CD4-positive, alpha-beta T cell (primary cell): ENCODE measurements around the gene BCKDHB. TPM values are rescaled to one million over a fixed set of nuclear protein-coding genes. Genes with fewer than 3 reads are reported as not detected.

Experiments
- ATAC-seq: fragments of 200-7000 bp; cut with Tn5 transposase; one replicate; pipeline ENCODE4 v1.10.0; 2022; ENCODE audit warnings: mild to moderate bottlenecking; ENCODE audit not compliant: poor library complexity
- CTCF ChIA-PET: fragments of 350-600 bp; sonication (Branson Sonifier 250); formaldehyde crosslinking; loops from one replicate; lab custom pipeline; 2021; ENCODE audit warnings: antibody characterized with exemption, inconsistent platforms; lab: Charles Lee
- POLR2A ChIA-PET: fragments of 350-600 bp; sonication (Branson Sonifier 250); formaldehyde crosslinking; loops from one replicate; lab custom pipeline; 2021; ENCODE audit warnings: antibody characterized with exemption, inconsistent platforms; lab: Charles Lee
- DNase-seq, 14 experiments: peaks; one replicate each; pipeline ENCODE4 v3.0.0-alpha.2; 2013 to 2020; ENCODE audit warnings: mixed read lengths in 2 of 14
- H3K27ac ChIP-seq, 2 donors: one replicate each; pipeline versions ENCODE4 v1.5.1 to v1.7.0; 2013; ENCODE audit warnings: low read length in 2 of 2, low read depth in 1 of 2, mild to moderate bottlenecking in 1 of 2
- H3K27me3 ChIP-seq, 2 experiments: 1 replicate in 1 of 2; 2 replicates in 1 of 2; pipeline versions ENCODE4 v1.6.1 to v1.7.0; 2013; ENCODE audit warnings: low read length in 2 of 2, control low read depth in 1 of 2, mild to moderate bottlenecking in 1 of 2, moderate library complexity in 1 of 2; ENCODE audit not compliant: insufficient read depth in 2 of 2, control insufficient read depth in 1 of 2
- H3K36me3 ChIP-seq: one replicate; pipeline ENCODE4 v1.6.1; 2013; ENCODE audit warnings: low read length, control low read depth; ENCODE audit not compliant: insufficient read depth
- H3K4me1 ChIP-seq: one replicate; pipeline ENCODE4 v1.6.1; 2013; ENCODE audit warnings: low read length, control low read depth; ENCODE audit not compliant: insufficient read depth
- H3K4me3 ChIP-seq: one replicate; pipeline ENCODE4 v1.5.1; 2013; ENCODE audit warnings: mild to moderate bottlenecking, low read length, moderate library complexity
- H3K9me3 ChIP-seq, 2 experiments: 1 replicate in 1 of 2; 2 replicates in 1 of 2; pipeline versions ENCODE4 v1.6.1 to v1.7.0; 2013; ENCODE audit warnings: low read length in 2 of 2, mild to moderate bottlenecking in 2 of 2, control low read depth in 1 of 2, moderate library complexity in 1 of 2; ENCODE audit not compliant: control insufficient read depth in 1 of 2, insufficient read depth in 1 of 2
- H3K27ac Mint-ChIP-seq: one replicate; pipeline ENCODE4 v1.8.0; 2020; ENCODE audit warnings: mixed read lengths
- H3K27me3 Mint-ChIP-seq: one replicate; pipeline ENCODE4 v1.8.0; 2021; ENCODE audit warnings: mixed read lengths
- H3K36me3 Mint-ChIP-seq: one replicate; pipeline ENCODE4 v1.8.0; 2021; ENCODE audit warnings: low read depth, mixed read lengths
- H3K4me1 Mint-ChIP-seq: one replicate; pipeline ENCODE4 v1.8.0; 2021; ENCODE audit warnings: low read depth, mixed read lengths
- H3K4me3 Mint-ChIP-seq: one replicate; pipeline ENCODE4 v1.8.0; 2020; ENCODE audit warnings: mild to moderate bottlenecking, mixed read lengths
- H3K9me3 Mint-ChIP-seq: one replicate; pipeline ENCODE4 v1.8.0; 2020; ENCODE audit warnings: mixed read lengths
- intact Hi-C, 2 experiments: fragments of 100-400 bp; cut with DNase I in 1 of 2; cut with micrococcal nuclease in 1 of 2; formaldehyde crosslinking; loops; one replicate each; pipeline versions ENCODE4 v1.15.1 to v1.9.0; 2023 to 2025; cut with DNase I, micrococcal nuclease
- total RNA-seq, 174 experiments: library from RNA in 2 of 174; stranded (reverse) in 2 of 174; gene quantifications; one replicate each; pipeline ENCODE4 v1.2.3 and lab custom pipeline; 2021 to 2026
- TF ChIP-seq, protein P1 (sequence below): fragments of 200-600 bp; IDR thresholded peaks from one replicate; pipeline ENCODE4 v1.8.0; 2022; ENCODE audit warnings: antibody characterized with exemption, mild to moderate bottlenecking

The BCKDHB gene
- total RNA-seq, 2 experiments from 2014 or later, result 7.8 to 8.1 TPM

DNA sequence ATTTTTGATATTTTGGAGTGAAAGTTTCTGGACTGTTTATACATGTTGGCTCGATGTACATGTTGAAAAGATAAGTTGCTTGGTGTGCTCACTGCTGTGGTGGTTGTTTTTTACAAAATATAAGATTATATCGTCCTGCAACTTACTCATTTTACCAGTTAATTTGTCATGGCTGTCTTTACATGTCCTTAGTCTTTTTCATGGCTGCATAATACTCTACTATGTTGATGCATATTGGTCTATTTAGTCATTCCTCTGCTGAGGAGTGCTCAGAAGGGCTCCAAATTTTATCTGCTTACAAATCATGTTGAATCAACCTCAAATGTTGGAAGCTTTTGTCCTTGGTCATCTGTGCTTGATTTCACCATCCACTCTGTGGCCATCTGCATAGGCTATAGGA, 164.6 kb downstream of the BCKDHB start:
- no peaks in the 10 kb centered on the region for H3K4me1 Mint-ChIP-seq
- no peak overlapping the region for H3K27ac ChIP-seq
- no peak for ATAC-seq
- intact Hi-C loops, result no loop called here
- H3K27me3 Mint-ChIP-seq, result no peaks in the 10 kb centered on the region
- H3K4me1 ChIP-seq, result no peaks in the 10 kb centered on the region
- no peaks in the 10 kb centered on the region for H3K36me3 ChIP-seq
- H3K9me3 ChIP-seq, result no peaks in the 10 kb centered on the region
- ChIA-PET CTCF (no interaction called here), POLR2A (no interaction called here)
- no peak for DNase-seq
- TF ChIP-seq, protein P1, sequence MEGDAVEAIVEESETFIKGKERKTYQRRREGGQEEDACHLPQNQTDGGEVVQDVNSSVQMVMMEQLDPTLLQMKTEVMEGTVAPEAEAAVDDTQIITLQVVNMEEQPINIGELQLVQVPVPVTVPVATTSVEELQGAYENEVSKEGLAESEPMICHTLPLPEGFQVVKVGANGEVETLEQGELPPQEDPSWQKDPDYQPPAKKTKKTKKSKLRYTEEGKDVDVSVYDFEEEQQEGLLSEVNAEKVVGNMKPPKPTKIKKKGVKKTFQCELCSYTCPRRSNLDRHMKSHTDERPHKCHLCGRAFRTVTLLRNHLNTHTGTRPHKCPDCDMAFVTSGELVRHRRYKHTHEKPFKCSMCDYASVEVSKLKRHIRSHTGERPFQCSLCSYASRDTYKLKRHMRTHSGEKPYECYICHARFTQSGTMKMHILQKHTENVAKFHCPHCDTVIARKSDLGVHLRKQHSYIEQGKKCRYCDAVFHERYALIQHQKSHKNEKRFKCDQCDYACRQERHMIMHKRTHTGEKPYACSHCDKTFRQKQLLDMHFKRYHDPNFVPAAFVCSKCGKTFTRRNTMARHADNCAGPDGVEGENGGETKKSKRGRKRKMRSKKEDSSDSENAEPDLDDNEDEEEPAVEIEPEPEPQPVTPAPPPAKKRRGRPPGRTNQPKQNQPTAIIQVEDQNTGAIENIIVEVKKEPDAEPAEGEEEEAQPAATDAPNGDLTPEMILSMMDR, result no peak
- H3K36me3 Mint-ChIP-seq, result no peaks in the 10 kb centered on the region
- H3K9me3 Mint-ChIP-seq, result peaks cover 3% of the 10 kb centered on the region
- no peak overlapping the region for H3K4me3 Mint-ChIP-seq
- no peaks in the 10 kb centered on the region for H3K27me3 ChIP-seq
- no peak overlapping the region for H3K27ac Mint-ChIP-seq
- no peak overlapping the region for H3K4me3 ChIP-seq

DNA sequence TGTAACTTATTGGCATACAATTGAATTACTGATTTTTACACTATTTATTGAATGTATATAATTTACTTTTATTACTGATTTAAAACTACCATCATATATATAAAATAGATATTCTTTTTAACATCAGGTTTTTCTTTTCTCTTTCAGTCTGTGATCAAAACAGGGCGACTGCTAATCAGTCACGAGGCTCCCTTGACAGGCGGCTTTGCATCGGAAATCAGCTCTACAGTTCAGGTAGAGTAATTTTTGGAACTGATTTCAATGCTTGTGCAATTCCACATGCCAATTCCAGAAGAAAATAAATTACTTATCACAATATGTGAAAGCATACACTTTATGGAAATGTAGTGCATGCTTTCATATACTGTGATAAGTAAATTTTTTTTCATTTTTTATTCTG, 166.5 kb downstream of the BCKDHB start:
- H3K27me3 ChIP-seq, result no peaks in the 10 kb centered on the region
- no peaks in the 10 kb centered on the region for H3K36me3 ChIP-seq
- ATAC-seq (no peak), DNase-seq (no peak)
- Mint-ChIP-seq H3K36me3 (no peaks in the 10 kb centered on the region), H3K27ac (no peak overlapping the region), H3K27me3 (no peaks in the 10 kb centered on the region), H3K4me1 (no peaks in the 10 kb centered on the region), H3K9me3 (peaks cover 3% of the 10 kb centered on the region), H3K4me3 (no peak overlapping the region)
- no peaks in the 10 kb centered on the region for H3K9me3 ChIP-seq
- CTCF ChIA-PET, result no interaction called here
- TF ChIP-seq, protein P1, result no peak
- H3K4me3 ChIP-seq, result no peak overlapping the region
- intact Hi-C loops, result no loop called here
- no peak overlapping the region for H3K27ac ChIP-seq
- no peaks in the 10 kb centered on the region for H3K4me1 ChIP-seq
- POLR2A ChIA-PET, result no interaction called here

DNA sequence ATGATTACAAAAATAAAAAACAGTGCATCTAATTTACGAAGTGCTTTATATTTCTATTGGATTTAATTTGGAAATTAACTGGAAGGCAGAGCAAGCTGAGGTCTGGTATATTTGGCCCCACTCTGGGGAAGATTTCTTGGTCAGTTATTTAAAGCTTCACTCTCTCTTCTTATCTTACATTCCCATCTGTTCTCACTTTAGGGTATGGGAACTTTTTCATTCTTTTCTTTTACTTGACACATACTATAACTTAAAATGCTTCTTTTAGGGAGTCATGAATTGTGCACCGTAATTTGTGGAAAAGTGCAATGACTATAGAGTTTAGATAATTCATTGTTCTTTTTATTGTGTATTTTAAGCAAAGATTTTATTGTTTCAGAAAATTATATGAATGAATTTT, 170.4 kb downstream of the BCKDHB start:
- intact Hi-C loops, result no loop called here
- Mint-ChIP-seq H3K4me1 (no peaks in the 10 kb centered on the region), H3K27ac (no peak overlapping the region), H3K27me3 (no peaks in the 10 kb centered on the region), H3K36me3 (peaks cover 6% of the 10 kb centered on the region), H3K4me3 (no peak overlapping the region), H3K9me3 (no peaks in the 10 kb centered on the region)
- Histone ChIP-seq H3K36me3 (no peaks in the 10 kb centered on the region), H3K27me3 (no peaks in the 10 kb centered on the region), H3K9me3 (no peaks in the 10 kb centered on the region), H3K4me1 (no peaks in the 10 kb centered on the region), H3K27ac (no peak overlapping the region), H3K4me3 (no peak overlapping the region)
- ChIA-PET CTCF (no interaction called here), POLR2A (no interaction called here)
- TF ChIP-seq, protein P1, result no peak
- DNase-seq (no peak), ATAC-seq (no peak)
